Ammon's horn (tissue), 1 donor: Measurements from ENCODE around the gene CBX6.

ENCODE experiments used
- DNase-seq: peaks from one replicate; pipeline ENCODE4 v3.0.0-alpha.2; 2016; ENCODE audit warnings: low spot score

The CBX6 gene

GRCh38 chr22:38819387-38819940, 52.6 kb downstream of the CBX6 start:
- DNase-seq, result no peak

GRCh38 chr22:38817196-38817595, 54.8 kb downstream of the CBX6 start:
- no peak for DNase-seq

- DNase-seq, result no peak
Observed at GRCh38 chr22:38815842-38816241, 56.2 kb downstream of the CBX6 start.
